ENCODE results near the gene ANO6.
"Not testable (repeated sequence)": the region's sequence is repeated elsewhere in the genome, so short reads cannot be mapped to it uniquely, and the experiment has no call there.

Gene ANO6

DNA sequence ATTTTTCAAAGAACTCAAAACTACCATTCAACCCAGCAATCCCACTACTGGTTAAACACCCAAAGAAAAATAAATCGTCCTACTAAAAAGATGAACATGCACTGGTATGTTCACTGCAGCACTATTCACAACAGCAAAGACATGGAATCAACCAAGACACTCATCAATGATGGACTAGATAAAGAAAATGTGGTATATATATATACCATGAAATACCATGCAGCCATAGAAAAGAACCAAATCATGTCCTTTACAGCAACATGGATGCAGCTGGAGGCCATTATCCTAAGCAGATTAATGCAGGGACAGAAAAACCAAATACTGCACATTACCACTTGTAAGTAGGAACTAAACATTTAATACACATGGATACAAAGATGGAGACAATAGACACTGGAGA, 3.8 kb upstream of the ANO6 start:
- no peak for DNase-seq (ENCODE audit: low spot score)

DNA sequence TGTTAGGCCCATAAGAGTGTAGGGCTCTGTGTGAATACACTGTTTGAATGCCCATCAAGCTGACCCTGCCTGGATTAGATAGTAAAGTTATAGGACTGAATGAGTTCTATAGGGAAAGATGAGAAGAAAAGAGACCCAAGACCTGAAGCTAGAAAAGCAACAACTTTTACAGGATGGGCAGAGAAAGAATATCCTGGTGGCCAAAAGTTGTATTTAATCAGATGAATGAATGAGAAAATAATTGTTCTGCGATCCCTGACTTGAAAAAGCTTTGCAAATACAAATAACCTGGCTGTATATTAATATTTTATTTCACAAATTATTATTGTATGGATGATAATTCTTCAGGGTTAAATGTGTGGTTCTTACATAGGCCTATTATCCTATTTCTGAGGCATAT, 2.8 kb upstream of the ANO6 start:
- no peak for DNase-seq (ENCODE audit: low spot score)

DNA sequence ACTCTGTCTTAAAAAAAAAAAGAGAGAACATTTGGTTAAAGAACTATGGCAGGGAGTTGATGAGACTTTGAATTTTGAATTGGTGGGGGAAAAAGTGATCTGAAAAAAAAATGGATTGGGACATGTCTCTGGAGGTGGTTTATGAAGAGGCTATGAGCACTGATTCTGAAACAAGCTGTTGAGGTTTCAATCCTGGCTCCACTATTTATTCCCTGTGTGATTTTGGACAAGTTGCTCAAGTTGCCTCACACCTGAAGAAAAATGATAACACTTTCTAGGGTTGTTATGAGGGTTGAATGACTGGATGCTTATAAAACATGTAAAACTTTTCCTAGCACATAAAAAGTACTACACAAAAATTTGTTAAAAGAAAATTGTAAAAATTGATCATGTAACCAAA, 1.8 kb upstream of the ANO6 start:
- no peak for DNase-seq (ENCODE audit: low spot score)

DNA sequence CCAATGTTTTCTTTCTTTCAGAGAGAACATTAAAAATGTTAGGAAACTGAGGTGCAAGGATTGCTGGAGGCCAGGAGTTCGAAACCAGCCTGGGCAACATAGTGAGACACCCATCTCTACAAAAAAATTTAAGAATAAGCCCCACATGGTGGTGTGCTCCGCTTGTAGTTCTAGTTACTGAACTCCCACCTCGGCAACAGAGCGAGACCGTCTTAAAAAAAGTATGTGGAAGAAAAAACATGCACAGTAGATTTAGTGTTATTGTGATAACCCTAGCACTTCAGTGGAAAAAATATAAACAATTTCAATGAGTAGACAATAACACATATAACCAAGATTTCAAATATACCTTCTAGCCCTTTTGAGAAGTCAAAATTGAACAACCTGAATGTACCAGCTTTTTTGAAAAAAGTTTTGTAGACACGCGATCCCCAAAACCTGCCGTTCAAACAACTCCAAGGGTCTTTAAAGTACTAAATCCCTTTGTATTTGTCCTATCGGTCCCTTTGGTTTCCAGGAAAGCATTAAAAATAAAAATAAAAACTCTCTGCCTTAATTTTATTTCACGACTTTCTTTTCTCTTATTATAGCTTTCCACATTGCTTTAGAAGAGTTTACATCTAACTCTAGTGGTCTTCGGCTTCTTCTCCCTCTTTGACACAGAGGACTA, 1.0 kb upstream of the ANO6 start:
- DNase-seq (ENCODE audit: low spot score): no peak

DNA sequence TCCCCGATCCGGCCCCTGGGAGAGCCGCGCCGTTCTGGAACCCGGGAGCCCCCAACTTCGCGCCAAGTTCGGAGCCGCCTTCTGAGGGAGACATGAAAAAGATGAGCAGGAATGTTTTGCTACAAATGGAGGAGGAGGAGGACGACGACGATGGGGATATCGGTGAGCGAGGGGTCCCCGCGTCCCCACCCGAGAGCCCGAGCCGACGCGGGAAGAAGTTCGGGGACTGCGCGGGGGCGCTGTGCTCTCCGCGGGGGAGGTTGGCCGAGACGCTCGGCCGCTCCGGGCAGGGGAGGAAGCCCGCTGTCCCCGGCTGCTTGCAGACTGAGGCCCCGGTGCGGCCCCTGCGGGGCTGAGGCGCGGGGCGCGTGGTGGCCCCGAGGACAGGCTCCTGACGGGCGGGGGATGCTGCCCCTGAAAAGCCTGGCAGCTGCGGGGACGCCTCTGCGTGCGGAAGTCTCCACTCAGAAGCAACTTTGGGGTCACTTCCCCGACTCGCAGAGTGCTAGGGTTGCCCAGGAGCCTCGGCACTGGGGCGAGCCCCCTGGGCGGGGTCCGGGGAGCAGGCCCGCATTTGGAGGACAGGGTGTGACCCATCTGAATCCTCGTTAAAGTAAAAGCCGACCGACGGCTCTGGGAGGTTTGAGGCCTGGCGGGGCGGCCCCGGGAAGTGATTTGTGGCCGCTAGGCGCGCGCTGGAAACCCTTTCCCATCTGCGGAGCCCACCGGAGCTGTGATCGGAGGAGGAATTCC, 511 bp downstream of the ANO6 start:
- no peak for DNase-seq (ENCODE audit: low spot score)

DNA sequence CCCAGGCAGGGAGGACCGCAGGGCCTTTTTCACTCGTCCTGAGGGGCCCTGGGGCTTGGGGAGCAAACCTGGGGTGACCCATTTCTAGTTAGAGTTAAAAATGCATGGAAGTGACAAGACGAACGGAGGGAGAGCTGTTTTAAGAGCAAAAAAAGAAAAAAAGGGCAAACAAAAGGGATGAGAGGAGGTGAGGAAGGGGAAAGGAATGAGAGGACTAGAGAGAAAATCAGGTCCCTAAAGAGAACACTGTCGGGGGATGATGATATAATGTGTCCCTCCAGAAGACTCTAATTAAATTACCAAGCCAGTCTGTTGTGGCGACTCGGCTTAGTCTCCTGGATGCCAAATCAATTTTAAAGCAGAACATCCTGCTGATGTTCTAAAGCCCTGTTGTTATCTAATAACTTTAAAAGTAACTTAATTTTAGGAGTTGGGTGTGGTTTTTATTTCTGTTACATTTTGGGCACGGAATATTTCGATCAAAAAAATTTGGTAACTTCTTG, 1.1 kb downstream of the ANO6 start:
- DNase-seq (ENCODE audit: low spot score): no peak

DNA sequence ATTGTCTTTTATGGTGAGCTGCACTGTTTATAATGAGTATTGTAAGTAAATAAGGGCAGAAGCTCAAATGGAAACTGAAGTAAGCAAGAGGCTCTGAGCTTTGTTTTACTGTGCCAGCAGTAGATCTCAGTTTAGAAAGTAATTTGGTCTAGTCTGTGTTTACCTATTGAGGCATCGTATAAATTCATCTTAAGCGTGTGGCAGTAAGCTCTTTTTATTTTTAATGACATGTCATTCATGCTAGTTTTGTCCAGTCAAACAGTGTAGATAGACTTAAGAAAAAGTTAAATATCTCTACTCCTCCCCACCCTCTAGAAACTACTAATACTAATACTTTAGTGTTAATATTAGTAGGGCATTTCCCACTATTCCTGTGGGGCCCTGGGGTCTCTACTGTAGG, 2.0 kb downstream of the ANO6 start:
- no peak for DNase-seq (ENCODE audit: low spot score)

DNA sequence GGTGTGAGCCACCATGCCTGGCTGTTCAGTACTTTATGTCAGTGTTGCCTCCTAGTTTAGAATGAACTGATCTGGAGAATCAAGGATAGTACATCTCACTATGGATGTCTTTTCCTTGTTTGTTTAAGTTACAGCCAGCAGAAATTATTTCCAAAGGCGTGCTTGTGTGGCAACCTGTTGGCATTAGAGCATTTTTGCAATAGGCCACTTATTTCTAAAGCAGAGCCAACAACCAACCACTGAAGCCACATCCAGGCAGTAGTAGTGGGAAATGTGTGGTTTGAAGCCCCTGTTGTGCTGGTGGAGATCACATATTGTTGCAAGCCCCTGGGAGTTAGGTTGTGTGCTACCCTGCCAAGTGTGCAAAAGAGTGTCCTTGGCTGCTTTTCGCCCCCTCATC, 3.7 kb downstream of the ANO6 start:
- DNase-seq (ENCODE audit: low spot score): no peak

DNA sequence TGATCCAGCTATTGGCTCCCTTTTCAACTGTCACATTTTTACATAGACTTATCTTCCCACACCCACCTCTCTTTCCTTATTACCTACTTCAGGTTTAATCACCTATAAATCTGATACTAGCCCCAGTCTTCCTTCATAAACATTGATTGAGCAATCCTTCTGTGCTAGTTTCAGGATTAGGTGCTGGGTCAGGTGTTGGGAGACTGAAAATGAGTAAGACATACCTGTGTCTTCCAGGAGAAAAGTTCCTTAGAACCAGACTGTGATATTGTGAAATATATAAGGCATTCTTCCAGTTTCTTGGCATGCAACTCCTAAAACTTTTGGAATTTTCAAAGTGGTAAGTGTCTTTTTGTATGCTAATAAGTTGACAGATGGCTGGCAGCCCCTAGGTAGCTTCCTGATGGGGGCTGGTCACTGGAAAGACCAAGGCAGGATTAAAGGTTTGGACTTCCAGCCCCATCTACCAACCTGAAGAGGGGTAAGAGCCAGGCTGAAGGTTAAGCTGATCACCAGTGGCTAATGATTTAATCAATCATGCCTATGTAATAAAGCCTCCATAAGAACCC, 4.6 kb downstream of the ANO6 start:
- DNase-seq (ENCODE audit: low spot score): no peak

DNA sequence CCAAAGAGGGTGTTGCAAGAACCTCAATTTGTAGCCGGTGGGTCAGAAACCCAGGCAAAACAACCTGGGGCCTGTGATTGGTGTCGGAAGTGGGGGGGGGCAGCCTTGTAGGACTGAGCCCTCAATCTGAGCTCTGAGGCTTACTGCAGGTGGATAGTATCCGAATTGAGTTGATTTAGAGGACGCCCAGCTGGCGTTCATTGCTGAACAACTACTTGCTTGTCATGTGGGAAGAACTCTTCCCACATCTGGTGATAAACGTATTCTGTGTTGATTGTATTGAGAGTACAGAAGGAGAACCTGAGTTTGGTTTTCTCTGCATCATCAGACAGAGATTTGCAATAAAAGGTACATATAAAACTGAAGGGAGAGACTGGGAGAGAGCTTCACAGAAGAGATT, 5.1 kb downstream of the ANO6 start:
- DNase-seq (ENCODE audit: low spot score): no peak

DNA sequence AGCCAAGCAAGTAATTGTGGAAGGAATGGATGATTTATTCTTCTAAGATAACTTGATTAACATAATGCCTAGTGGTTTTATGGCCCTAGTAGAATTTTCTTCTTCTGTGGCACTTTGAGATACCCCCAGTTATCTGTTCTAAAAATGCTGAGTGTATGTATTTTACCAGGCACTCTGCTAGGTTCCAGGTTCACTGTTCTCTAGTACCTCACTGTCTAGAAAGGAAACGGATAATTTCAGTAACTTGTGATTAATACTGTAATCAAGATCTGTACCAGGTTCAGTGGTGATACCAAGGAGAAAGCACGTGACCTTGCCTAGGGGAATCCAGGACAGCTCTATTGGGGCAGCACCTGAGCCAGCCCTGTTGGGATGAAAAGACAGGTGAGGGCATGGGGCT, 8.0 kb downstream of the ANO6 start:
- no peak for DNase-seq (ENCODE audit: low spot score)

DNA sequence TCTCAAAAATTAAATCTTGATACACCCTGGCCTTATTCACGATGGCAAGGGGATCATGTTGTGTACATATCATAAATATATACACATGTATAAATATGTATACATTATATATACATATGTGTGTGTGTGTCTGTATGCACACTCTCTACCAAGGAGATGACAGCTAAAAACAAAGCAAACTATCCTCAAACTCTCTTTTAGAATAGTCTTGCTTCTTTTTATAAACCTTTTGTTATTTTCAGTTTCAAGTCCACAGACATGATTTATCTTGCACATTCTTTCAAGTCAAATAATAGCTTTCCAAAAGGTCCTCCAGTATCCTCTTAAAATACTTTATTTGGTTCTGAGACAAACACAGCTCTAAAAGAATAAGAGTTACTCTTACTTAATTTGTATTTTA, 8.4 kb downstream of the ANO6 start:
- no peak for DNase-seq (ENCODE audit: low spot score)

DNA sequence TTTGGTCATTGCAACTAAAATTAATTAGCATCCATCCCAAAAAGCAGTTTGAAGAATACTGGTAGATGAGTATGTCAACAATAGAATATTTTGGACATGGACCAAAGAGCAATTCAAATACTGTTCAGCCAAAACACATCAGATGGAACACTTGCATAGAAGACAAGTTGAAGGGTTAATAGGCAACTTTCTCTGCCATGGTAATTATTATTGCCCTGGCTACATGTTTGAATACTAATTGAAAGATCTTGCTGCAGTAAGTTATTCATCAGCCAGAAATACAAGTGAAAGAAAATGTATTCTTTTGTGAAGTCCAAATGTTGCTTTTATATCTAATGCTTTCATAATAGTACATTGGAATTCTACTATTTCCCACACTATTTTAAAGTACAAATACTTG, 10.1 kb downstream of the ANO6 start:
- no peak for DNase-seq (ENCODE audit: low spot score)

DNA sequence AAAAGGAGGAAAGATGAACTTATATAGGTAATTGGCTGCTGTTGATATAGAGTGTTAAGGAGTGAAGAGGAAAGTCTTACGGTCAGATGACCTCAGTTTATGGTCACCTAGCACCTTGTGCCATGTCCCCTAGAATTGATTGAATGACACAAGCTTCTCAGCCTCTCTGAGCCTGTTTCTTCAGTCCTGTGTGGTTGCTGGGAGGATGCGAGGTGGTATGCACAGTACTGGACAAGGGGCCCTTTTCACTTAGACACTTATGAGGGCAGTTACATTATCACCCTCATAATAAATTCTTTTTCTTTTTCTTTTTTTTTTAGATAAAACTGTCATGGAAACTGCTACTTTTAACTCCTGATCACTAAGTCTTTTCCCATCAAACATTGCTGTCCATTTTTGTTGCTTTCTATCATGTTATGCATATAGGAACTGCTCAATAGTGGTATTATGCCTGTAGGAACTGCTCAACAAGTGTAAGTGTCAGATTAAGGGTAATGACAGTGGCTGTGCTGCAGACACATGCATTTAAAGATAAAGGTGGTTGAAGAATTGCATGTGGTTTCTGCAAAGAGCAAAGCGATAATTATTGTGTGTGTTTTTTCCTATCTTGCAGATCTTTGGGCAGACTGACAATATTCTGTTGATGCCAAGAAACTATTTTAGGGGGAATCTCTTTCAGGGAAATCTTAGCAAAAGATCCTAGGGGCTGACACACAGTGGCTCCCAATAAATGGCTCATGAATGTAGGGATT, 11.6 kb downstream of the ANO6 start:
- no peak for DNase-seq (ENCODE audit: low spot score)

DNA sequence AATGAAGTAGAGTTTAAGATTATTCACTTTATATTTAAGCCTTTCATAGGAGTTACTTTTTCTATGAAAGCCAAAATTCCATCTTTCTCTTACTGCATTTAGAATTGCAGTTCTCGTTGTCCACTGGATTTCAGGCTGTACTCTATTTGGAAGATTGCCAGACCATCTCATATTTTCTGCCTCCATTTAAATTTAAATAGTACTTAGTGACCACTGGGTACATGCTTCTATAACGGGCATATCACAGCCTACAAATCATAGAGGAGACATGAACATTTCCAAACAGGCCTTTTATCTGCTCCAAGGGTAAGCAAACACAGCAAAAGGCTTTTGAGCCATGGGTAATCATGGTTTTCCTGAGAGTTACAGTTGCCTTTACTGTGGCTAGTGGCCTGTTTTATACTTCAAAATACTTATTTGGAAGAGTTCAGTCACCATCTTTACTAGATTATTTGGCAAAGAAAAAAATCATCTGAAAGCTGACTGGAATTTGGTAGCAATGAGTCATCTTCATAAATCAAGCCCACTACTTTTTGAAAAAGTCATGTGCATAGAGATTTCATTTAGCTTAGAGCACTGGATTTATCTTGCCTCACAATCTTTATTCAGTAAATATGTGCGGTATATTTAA, 15.7 kb downstream of the ANO6 start:
- DNase-seq (ENCODE audit: low spot score): no peak

DNA sequence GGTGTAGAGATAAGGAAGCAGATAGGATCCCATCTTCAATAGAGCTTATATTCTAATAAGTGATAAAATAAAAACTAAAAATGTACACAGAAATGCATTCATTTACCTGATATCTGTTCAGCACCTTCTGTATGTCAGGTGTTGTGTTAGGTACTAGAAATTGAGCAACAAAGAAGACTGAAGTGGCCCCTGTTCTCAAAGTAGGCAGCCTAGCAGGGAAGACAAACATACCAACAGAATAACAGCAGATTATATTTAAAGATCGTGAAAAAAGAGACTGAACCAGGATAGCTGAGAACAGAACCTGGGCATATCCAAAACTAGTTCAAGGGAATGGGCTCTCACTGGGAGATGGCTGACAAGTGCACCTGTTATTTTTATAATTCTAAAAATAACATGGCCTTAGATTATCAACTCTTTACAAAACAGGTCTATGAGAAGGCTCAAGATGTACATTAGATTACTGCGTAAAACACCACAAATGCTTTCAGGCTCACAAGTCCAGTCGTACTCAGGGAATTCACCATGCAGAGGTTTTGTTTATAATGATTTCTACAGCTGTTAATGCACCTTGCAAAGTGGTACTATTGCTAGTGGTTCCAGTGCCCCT, 16.4 kb downstream of the ANO6 start:
- no peak for DNase-seq (ENCODE audit: low spot score)

DNA sequence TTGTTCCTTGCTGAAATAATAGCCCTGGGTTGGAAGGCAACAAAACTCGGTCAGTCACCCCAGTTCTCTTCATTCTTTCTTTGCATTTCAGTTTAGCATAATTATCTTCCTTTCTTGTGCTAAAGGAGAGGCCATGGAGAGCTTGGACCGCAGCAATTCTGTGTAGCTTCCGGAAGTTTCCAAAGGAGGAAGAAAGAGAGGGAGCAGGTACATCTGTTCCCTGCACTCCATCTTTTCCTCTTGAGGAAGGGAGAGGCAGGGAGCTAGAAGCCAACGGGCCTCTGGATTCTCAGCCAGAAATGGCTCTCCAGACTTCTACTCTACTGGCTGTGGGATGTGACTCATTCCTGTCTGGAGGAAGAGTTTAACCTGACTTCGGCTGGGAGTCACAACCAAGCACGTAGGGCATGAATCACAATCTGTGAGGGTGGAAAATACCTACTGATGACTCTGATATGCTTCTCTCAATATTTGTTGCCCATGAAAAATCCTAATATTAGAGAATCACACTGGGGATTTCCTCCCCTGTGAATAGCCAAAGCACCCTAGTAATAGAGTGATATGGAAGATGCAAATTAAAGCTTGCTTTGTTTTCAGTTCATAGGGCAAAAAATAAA, 17.0 kb downstream of the ANO6 start:
- no peak for DNase-seq (ENCODE audit: low spot score)

DNA sequence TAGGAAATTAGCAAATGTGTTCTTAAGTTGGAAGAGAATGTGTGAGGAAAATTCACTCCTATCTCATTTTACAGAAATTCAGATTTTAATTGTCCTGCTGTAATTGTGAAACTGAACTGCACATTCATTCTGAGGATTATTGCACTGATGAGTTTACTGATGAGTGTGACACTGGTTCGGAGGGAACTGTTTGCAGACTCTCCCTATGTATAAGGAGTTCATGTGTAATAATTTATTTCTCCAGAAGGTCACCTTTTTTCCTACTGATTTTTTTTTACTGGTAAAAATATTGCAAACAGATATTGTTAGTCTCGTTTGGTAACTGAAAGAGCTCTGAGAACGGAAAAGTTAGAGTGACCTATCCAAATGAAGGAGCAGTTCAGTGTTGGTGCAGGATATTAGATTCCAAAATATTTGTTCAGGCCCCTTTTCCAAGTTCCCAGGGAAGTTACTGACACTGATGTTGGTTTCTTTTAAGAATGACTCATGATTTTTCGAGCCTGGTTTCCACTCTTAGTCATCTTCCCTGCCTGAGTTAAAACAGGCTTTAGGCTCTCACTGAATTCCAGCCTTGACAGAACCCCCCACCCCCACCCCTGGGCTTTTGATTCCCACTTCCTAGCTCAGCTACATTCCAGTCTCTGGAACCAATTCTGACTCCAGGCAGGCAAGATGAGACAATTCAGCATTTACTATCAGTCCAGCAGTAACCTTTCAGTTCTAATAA, 18.4 kb downstream of the ANO6 start:
- no peak for DNase-seq (ENCODE audit: low spot score)

DNA sequence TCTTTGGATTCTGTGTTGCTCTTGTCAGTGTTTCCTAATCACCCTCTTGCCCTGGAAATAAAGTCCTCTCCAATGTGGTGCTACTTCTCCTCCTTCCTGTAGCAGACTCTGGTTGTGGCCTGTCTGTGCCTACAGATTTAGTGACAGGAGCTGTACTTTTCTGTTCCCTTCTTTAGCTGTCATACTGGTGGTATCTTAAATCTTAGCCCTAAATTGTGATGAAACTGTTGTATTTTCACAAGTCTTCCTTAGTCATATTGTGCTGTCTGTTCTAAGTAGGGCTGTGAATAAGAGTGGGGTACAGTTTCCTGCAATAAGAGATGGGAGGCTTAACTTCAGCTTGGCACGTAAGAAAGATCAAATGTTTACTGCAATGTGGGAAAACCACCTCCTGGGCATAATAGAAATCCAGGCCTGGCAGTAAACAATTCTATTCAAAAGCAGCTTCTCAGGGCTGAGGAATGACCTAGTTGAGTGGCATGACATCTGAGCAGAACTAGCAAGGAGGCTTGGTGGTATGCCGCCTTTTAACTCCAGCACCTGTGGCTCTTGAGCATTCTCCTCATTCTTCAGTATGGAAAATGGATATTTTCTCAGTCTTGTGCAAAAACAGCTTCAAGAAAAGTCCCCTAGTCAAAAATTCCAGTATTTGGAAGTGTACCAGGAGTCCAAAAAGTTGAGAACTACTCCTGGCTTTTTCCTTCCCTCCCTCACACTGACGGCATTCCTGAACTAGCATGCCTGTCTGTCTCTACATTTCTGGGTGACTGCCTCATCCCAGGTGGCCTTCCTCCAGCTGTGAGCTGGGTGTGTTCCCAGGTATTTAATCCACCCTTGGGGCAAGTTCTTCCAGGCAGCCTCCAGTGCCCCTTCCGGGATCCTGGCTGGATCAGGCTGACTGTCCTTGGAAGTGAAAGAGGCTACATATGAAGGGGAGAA, 19.5 kb downstream of the ANO6 start:
- DNase-seq (ENCODE audit: low spot score): no peak

DNA sequence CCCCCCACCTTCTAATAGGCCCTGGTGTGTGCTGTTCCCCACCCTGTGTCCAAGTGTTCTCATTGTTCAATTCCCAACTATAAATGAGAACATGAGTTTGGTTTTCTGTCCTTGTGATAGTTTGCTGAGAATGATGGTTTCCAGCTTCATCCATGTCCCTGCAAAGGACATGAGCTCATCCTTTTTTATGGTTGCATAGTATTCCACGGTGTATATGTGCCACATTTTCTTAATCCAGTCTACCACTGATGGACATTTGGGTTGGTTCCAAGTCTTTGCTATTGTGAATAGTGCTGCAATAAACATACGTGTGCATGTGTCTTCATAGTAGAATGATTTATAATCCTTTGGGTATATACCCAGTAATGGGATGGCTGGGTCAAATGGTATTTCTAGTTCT, 20.5 kb downstream of the ANO6 start:
- DNase-seq (ENCODE audit: low spot score): not testable (repeated sequence)

Data from hematopoietic multipotent progenitor cell treated with erythropoietin and hydrocortisone succinate and interleukin-3 and kit ligand, for 15 days (in vitro differentiated cells).